ENCODE data around the gene SOX5.
"Not testable (repeated sequence)": the region's sequence is repeated elsewhere in the genome, so short reads cannot be mapped to it uniquely, and the experiment has no call there.

Gene SOX5

DNA sequence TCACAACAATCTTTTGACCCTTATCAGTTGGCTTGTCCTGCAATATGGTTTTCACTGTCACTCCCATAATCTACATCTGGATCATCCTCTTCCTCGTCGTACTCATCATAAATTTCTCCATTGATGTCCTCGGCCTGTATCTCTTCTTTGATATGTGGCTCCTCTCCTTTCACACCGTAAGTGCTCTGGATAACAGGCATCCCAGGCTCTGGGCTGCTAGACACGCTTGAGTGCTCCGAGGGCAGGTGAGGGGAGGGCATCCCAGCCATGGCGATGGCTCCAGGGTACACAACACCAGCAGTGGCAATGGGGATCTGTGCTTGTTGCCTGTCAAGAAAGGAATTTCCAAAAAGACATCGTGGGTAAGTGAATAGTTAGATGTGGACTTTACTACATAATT lies 415.3 kb downstream of the SOX5 start:
- DNase-seq, result no peak

DNA sequence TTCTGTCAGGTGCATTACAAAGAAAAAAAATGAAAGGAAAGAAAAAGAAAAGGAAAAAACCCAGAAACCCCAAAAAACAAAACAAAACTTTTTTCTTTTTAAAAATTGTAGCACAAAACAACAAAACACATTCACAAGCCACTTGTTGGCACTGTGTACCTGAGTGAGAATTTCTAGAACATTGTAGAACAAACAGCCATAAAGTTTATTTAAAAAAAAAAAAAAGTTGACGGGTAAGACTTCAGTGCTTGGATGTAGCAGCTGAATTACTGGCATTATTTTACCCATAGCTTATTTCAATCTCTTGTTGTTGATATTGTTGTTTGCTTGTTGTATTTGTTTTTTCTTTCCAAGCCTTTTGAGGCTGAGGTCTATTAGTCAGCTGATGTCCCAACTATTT lies 415.8 kb downstream of the SOX5 start:
- DNase-seq, result no peak

DNA sequence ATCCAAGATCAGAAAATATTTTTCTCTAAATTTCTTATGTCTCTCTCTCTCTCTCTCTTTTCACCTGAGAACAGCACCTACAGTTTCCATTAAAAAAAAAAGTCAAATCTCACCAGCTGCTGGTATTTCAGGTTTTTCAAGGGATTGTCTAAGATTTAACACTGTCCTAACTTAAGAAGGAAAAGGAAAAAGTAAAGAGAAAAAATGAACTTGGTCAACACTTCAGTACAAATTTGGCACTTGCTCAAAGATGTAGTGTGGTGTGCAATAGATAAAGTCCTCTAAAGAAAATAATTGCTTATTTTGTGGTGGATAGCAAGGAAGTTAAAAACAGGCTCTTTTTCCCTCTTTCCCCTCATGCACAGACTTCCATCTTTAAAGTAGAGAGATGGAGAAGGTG lies 416.2 kb downstream of the SOX5 start:
- DNase-seq, result no peak

DNA sequence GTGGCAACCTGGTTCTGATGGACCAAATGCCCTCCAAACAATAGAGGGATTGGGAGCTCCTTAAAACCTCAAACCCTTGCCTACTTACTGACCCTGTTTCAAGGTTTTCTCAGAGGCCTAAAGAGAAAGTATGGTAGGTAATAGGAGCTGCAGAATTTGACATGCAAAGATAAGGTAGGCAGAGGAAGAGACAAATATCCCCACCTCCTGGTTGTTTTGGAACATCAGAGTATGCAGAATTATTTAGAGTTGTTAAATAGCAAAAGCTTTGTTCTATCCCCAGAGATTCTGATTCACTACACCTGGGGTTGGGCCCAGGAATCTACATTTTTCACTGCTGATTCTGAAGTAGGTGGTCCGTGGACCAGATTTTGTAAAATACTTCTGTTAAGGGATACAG lies 421.2 kb downstream of the SOX5 start:
- no peak for DNase-seq

GRCh38 chr12:23525450-23526072 lies 423.9 kb downstream of the SOX5 start:
- DNase-seq, result no peak

DNA sequence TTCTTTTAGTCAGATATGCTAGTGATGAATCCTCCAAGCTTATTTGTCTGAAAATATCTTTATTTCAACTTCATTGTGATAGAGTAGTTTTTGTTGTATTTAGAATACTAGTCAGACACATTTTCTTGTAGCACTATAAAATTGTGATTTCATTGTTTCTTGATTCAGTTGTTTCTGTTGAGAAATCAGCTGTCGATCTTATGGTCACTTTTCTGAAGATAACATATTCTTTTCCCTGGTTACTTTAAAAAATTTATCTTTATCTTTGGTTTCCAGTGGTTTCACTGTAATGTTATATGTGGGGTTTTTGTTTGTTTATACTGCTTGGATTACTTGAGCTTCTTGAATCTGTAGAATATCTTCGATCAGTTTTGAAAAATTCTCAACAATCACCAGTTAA lies 426.1 kb downstream of the SOX5 start:
- no peak for DNase-seq

- not testable (repeated sequence) for DNase-seq
Measured at GRCh38 chr12:23519444-23519843, 430.0 kb downstream of the SOX5 start.

GRCh38 chr12:23515785-23516184 lies 433.7 kb downstream of the SOX5 start:
- not testable (repeated sequence) for DNase-seq

DNA sequence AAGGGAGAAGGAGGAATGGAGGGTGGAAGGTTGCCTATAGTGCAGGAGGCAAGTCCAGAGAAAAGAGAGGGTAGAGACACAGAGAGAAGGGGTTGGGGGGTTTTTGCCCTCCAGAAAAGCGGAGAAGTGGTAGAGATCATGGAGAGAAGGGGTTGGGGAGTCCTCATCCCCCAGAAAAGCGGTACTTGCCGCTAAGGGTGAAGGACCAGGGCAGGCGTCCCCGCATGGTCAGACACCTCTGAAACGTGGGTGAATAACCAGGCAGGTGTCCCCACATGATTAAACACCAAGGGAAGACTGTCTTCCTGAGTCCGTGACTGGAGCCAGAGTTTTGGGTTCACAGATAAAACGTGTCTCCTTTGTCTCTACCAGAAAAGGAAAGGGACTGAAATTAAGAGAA lies 439.0 kb downstream of the SOX5 start:
- no peak for DNase-seq

DNA sequence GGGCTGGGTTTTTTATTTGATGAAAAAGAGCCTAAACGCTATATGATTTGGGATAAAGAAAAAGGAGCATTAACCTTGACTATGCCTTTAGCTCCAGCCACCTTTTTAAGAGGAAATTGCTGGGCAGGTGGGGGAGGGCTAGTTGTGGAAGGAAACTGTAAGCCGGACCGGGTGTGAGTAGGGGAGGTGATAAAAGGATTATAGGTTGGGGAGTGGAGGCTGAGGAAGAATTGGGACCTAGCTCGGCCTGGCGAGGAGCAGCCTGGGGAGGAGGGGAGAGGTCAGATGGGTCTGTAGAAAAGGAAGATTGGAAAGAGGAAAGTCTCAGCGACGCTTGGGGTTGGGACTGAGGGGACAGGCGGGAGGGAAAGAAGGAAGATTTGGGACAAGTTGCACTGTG lies 439.6 kb downstream of the SOX5 start:
- not testable (repeated sequence) for DNase-seq

DNA sequence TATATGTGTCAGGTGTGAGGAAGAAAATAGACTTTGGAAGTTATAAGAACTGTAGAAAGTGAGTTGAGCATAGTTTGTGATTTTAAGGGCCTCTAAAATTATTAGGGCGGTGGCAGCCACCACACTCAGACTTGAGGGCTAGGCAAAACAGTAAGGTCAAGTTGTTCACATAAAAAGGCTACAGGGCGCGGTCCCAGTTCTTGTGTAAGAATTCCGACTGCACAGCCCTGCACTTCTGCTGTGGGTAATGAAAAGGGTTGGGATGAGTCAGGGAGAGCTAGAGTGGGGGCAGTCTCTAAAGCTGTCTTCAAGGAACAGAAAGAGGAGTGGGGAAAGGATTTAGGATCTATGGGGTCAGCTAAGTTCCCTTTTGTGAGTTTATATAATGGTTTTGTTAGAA lies 441.7 kb downstream of the SOX5 start:
- not testable (repeated sequence) for DNase-seq

GRCh38 chr12:23505736-23506135 lies 443.7 kb downstream of the SOX5 start:
- DNase-seq, result not testable (repeated sequence)

GRCh38 chr12:23504641-23505399 lies 444.6 kb downstream of the SOX5 start:
- no peak for DNase-seq

DNA sequence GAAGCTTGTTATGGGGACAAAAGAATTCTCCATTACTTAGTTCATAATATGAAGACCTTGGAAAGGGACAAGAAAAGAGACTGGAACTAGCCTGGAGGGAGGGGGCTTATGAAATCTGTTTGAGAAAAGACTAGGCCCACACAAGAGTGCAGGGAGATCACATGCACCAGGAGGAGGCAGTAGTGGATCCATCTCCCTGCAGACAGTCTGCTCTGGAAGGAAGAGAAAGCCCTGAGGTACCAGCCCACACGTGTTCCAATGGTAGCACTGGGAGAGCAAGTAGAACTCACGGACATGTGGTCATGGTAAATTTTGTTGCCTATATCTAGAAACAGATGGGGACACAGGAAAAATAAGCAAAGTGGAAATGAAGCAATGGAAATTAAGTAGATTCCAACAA lies 445.4 kb downstream of the SOX5 start:
- DNase-seq, result no peak

GRCh38 chr12:23503544-23503943 lies 445.9 kb downstream of the SOX5 start:
- no peak for DNase-seq

DNA sequence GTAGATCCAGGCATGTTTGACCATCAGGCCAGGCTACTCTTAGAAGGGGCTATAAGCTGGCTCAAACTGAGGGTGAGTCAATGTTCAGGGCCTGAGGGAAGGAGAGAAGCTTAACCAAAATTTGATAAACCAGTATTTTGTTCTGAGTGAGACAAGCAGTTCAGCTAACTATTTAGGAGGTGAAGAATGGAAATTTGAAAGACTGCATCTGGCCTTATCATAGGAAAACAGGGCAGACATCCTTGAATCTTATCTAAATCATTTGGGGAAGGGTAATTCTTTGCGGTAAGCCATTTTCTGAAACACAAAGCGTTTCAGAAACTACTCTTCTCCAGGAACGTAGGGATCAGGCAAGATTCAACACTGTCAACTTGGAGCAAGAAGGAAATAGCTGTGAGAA lies 447.2 kb downstream of the SOX5 start:
- DNase-seq, result no peak

GRCh38 chr12:23495472-23495871 lies 454.0 kb downstream of the SOX5 start:
- no peak for DNase-seq

GRCh38 chr12:23493672-23494071 lies 455.8 kb downstream of the SOX5 start:
- no peak for DNase-seq

- DNase-seq, result not testable (repeated sequence)
Measured at GRCh38 chr12:23491029-23491428, 458.4 kb downstream of the SOX5 start.

DNA sequence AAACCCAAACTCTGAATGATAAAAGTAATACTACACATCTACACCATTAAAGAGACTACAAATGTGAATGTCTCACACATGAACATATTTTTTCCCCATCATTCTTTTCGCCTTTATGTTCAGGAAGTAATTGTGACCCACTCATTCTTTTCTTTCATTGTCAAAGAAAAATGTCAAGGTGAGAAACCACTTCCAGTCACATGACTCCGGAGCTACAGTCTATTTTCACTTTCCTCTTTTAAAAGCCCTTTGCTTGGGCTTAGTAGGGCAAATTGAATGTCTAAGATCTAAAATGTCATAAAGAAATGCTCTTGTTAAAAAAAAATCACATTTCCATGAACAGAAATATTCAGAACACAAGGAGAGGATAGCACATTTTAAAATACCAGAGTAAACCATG lies 461.3 kb downstream of the SOX5 start:
- no peak for DNase-seq

- no peak for DNase-seq
Measured at GRCh38 chr12:23484238-23484637, 465.2 kb downstream of the SOX5 start.

DNA sequence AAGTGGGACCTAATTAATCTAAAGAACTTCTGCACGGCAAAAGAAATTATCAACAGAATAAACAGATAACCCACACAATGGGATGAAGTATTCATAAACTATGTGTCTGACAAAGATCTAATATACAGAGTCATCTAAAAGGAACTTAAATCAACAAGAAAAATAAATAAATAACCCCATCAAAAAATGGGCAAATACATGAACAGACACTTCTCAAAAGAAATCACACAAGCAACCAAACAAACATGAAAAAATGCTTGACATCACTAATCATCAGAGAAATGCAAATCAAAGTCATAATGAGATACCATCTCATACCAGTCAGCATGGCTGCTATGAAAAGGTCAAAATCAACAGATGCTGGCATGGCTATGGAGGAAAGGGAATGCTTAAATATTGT lies 466.9 kb downstream of the SOX5 start:
- DNase-seq, result no peak
